Hepatocyte (in vitro differentiated cells): ENCODE data around the gene TNFRSF13B. TPM values are rescaled to one million over a fixed set of nuclear protein-coding genes. Genes with fewer than 3 reads are reported as not detected.

Experiments
- DNase-seq: peaks from one replicate; pipeline ENCODE4 v3.0.0-alpha.2; 2016; ENCODE audit warnings: low spot score
- H2AFZ ChIP-seq: fragments of 200-600 bp; sonication (generic); 2 replicates; pipeline ENCODE4 v1.6.0; 2016; ENCODE audit warnings: antibody characterized with exemption, mild to moderate bottlenecking
- H3K27ac ChIP-seq: fragments of 200-600 bp; sonication (generic); 2 replicates; pipeline ENCODE4 v1.5.1; 2016; ENCODE audit warnings: mild to moderate bottlenecking
- H3K27me3 ChIP-seq: fragments of 200-600 bp; sonication (generic); 2 replicates; pipeline ENCODE4 v1.6.1; 2016
- H3K36me3 ChIP-seq: fragments of 200-600 bp; sonication (generic); replicated peaks from 2 replicates; pipeline ENCODE4 v1.5.1; 2016; ENCODE audit warnings: low read depth; ENCODE audit not compliant: insufficient read depth
- H3K4me1 ChIP-seq: fragments of 200-600 bp; sonication (generic); 2 replicates; pipeline ENCODE4 v1.5.1; 2016; ENCODE audit warnings: mild to moderate bottlenecking, moderate library complexity; ENCODE audit not compliant: insufficient read depth
- H3K4me2 ChIP-seq: fragments of 200-600 bp; sonication (generic); 2 replicates; pipeline ENCODE4 v1.6.0; 2016
- H3K4me3 ChIP-seq: fragments of 200-600 bp; sonication (generic); 2 replicates; pipeline ENCODE4 v1.5.1; 2016; ENCODE audit warnings: mild to moderate bottlenecking
- H3K79me2 ChIP-seq: fragments of 200-600 bp; sonication (generic); 2 replicates; pipeline ENCODE4 v1.6.0; 2017; ENCODE audit warnings: mild to moderate bottlenecking
- H3K9me2 ChIP-seq: fragments of 200-600 bp; sonication (generic); replicated peaks from 2 replicates; pipeline ENCODE4 v1.6.0; 2017; ENCODE audit warnings: mild to moderate bottlenecking; ENCODE audit not compliant: insufficient read depth
- H3K9me3 ChIP-seq: fragments of 200-600 bp; sonication (generic); 2 replicates; pipeline ENCODE4 v1.5.1; 2016; ENCODE audit warnings: low read depth, mild to moderate bottlenecking
- H4K20me1 ChIP-seq: fragments of 200-600 bp; sonication (generic); 2 replicates; pipeline ENCODE4 v1.6.0; 2016; ENCODE audit warnings: mild to moderate bottlenecking; ENCODE audit not compliant: insufficient read depth, poor library complexity, severe bottlenecking
- CTCF ChIP-seq: fragments of 200-600 bp; sonication (generic); IDR thresholded peaks from 2 replicates; pipeline ENCODE4 v1.5.1; 2016; ENCODE audit warnings: antibody characterized with exemption, mild to moderate bottlenecking; ENCODE audit not compliant: poor library complexity
- EZH2 ChIP-seq: fragments of 200-600 bp; sonication (generic); IDR thresholded peaks from 2 replicates; pipeline ENCODE4 v1.6.1; 2016; ENCODE audit warnings: antibody characterized with exemption, mild to moderate bottlenecking, borderline replicate concordance
- EZH2phosphoT487 ChIP-seq: fragments of 200-600 bp; sonication (generic); IDR thresholded peaks from one replicate; pipeline ENCODE4 v1.6.1; 2018; ENCODE audit warnings: antibody characterized with exemption, mild to moderate bottlenecking, low read depth, moderate library complexity; ENCODE audit not compliant: unreplicated experiment, severe bottlenecking
- WGBS: methylation state at CpG from one replicate; pipeline ENCODE4 v1.1.6; 2016; ENCODE audit warnings: low lambda C conversion rate; ENCODE audit errors: missing lambda C conversion rate; 5-methylcytosine and 5-hydroxymethylcytosine counted together
- polyA plus RNA-seq: library from polyadenylated mRNA; unstranded; fragments of >200 nt; fragmentation: Nextera tagmentation; extraction: Ambion mirVana; gene quantifications from 2 replicates; pipeline ENCODE4 v1.2.1, GENCODE V29; 2016
- total RNA-seq: library from RNA; depleted of rRNA; stranded (reverse); fragments of >200 nt; gene quantifications from 2 replicates; pipeline ENCODE4 v1.2.3, GENCODE V29; 2014

Gene TNFRSF13B
- total and polyA plus RNA-seq, 2 experiments from 2014 or later: not detected

GRCh38 chr17:16995930-16996329 lies 24.0 kb upstream of the TNFRSF13B start:
- H3K4me3 ChIP-seq: no peak overlapping the region
- H3K4me1 ChIP-seq: no peaks in the 10 kb centered on the region
- TF ChIP-seq EZH2phosphoT487 (no peak), CTCF (no peak), EZH2 (no peak)
- no peak for DNase-seq
- H3K79me2 ChIP-seq: no peaks in the 10 kb centered on the region
- WGBS: 96% methylated on average over 7 of the region's 7 CpGs
- H3K4me2 ChIP-seq: no peak overlapping the region
- no peaks in the 10 kb centered on the region for H3K9me2 ChIP-seq
- no peaks in the 10 kb centered on the region for H3K27me3 ChIP-seq
- no peak overlapping the region for H2AFZ ChIP-seq
- no peak overlapping the region for H3K27ac ChIP-seq
- H3K36me3 ChIP-seq: no peaks in the 10 kb centered on the region
- no peaks in the 10 kb centered on the region for H3K9me3 ChIP-seq
- H4K20me1 ChIP-seq: no peaks in the 10 kb centered on the region

GRCh38 chr17:16994631-16995030 lies 22.7 kb upstream of the TNFRSF13B start:
- Histone ChIP-seq H2AFZ (no peak overlapping the region), H3K27me3 (no peaks in the 10 kb centered on the region), H3K9me2 (no peaks in the 10 kb centered on the region), H3K9me3 (no peaks in the 10 kb centered on the region), H3K4me3 (no peak overlapping the region), H3K4me1 (no peaks in the 10 kb centered on the region), H3K36me3 (no peaks in the 10 kb centered on the region), H3K4me2 (no peak overlapping the region), H4K20me1 (no peaks in the 10 kb centered on the region), H3K79me2 (no peaks in the 10 kb centered on the region), H3K27ac (no peak overlapping the region)
- no peak for DNase-seq
- TF ChIP-seq CTCF (no peak), EZH2 (no peak), EZH2phosphoT487 (no peak)
- WGBS: 62% methylated on average over 2 of the region's 2 CpGs

GRCh38 chr17:16991349-16992009 lies 19.6 kb upstream of the TNFRSF13B start:
- Histone ChIP-seq H3K79me2 (no peaks in the 10 kb centered on the region), H3K36me3 (no peaks in the 10 kb centered on the region), H3K9me2 (no peaks in the 10 kb centered on the region), H3K9me3 (no peaks in the 10 kb centered on the region), H3K27ac (no peak overlapping the region), H3K4me1 (no peaks in the 10 kb centered on the region), H4K20me1 (no peaks in the 10 kb centered on the region), H3K27me3 (no peaks in the 10 kb centered on the region), H2AFZ (no peak overlapping the region), H3K4me2 (no peak overlapping the region), H3K4me3 (no peak overlapping the region)
- peak; percentile 89 for DNase-seq
- TF ChIP-seq EZH2phosphoT487: no peak
- TF ChIP-seq CTCF: peak; percentile 84
- 22% methylated on average over 15 of the region's 16 CpGs for WGBS
